Stimulated activated CD8-positive, alpha-beta memory T cell treated with anti-CD3 and anti-CD28 coated beads, Interleukin-4, amount 100 ng/mL, for 48 hours (primary cell): Measurements from ENCODE around the gene NR1H2.
A peak's percentile ranks its signal among the peaks of the same experiment; 100 is the strongest.
"Not testable (repeated sequence)": the region's sequence is repeated elsewhere in the genome, so short reads cannot be mapped to it uniquely, and the experiment has no call there.

Experiments
- DNase-seq: peaks from one replicate; pipeline ENCODE4 v3.0.0-alpha.2; 2020

NR1H2 gene

DNA sequence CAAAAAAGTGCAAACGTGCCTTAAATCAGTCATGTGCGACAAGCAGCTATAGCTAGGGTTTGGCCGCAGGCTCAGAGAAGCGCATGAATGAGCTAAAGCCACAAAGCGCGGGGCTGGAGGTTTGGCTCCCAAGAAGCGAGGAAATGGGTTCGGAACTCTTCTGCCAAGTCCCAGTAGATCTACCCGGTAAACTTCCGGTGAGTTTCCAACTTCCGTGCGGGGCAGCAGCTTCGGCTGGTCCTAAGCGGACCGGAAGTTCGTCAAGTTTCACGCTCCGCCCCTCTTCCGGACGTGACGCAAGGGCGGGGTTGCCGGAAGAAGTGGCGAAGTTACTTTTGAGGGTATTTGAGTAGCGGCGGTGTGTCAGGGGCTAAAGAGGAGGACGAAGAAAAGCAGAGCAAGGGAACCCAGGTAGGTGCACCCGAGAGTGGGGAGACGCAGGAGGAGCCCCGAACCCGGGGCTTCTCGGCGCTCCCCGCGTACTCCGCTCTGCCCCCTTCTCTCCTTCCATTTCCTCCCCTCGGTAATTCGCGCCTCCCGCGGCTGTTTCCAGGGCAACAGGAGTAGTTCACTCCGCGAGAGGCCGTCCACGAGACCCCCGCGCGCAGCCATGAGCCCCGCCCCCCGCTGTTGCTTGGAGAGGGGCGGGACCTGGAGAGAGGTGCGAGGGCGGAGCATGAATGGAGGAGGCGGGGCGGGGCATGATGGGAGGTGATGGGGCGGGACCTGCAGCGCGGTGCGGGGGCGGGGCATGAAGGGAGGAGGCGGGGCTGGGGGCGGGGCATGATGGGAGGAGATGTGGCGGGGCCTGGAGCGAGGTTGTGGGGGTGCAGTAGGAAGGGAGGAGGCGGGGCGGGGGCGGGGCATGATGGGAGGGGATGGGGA is at the start of gene NR1H2:
Gene NR1H2, plus strand, starts transcription at position 292 of the 885 bp plus-strand sequence. CDS start 1,149 bp downstream, outside the sequence.
- peak; percentile 96 for DNase-seq

DNA sequence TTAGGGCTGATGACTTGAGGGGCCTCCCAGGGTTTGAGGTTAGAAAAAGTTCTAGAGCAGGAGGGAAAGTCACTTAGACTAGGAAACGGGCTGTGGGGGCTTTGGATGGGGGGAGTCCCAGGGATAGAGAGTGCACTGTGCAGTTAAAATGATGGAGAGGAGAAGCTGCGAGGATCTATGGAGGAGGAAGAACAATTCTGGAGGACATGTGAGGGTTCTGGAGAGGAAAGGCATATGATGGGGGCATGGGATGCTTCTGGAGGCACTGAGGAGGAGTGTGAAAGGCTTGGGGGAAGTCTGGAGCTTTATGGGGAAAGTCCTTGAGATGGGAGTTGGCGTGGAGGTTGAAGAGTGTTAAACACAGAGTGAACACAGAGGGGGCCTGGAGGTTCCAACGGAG is 49.2 kb upstream of the NR1H2 start:
- DNase-seq = no peak

DNA sequence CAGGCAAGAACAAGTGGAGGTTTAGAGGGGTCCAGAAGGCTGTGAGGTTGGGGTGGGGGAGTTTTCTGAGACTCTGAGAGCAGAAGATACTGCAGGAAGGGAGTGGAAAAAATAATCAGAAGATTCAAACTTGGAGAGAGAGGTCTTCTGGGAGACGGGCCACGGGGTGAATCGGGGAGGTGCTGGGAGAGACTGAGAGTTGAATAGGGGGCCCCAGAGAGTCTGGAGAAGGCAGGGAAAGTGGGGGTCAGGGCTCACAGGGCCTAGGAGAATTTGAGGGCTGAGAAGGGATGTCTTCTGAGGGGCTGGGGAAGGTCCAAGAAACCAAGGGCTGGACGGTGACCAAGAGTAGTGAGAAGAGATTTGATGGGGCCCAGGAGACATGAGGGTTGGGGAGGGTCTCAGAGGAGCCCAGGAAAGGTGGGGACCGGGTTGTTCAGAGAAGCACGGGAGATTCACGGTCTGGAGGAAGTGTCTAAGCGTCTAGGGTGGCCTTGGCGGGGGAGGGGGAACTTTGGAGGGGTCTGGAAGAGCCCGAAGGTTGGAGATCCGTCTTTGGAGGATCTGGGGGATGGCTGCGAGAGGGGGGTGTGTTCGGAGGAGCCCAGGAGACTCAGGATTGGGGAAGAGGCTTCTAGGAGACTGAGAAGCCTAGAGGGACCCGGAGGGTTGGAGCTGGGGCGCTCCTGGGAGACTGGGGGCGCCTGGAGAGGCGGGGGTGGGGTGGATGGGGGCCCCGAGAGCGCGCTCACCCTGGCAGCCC is 48.6 kb upstream of the NR1H2 start:
- no peak for DNase-seq

DNA sequence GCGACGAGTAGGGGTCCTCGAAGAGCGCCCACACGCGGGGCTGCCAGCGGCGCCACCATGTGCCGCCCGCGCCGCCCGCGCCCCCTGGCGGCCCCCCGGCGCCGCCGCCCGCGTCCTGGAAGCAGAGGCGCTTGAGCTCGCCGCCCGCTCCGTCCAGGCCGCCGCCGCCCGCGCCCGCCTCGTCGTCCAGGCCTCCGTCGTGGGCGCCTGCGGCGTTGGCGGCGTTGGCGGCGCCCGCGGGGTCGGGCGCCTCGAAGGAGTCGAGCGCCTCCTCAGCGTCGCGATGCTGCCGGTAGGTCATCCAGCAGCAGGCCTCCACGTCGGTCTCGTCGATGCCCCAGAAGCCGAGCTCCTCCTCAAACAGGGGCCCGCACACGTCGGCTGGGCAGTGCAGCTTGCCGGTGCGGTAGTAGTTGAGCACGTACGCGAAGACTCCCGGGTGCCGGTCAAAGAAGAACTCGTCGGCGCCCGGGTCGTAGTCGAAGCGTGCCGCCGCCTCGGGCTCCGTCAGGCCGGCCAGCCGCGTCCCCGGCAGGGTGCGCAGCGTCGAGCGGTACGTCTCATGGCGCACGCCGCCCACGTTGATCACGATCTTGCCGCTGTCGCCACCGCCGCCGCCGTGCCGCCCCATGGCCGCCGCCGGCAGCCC is 47.9 kb upstream of the NR1H2 start:
- DNase-seq = peak; percentile 63

DNA sequence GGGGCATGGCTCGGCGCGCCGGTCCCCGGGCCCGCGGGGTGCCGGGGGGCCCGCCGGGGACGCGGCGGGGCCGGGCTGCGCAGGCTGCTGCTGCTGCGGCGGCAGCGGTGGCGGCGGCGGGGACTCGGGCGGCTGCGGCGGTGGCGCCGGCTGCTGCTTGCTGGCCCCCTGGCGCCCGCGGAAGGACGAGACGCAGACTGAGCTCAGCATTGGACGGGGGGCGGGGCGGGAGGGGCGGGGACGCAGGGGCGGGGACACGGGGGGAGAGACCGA is 47.4 kb upstream of the NR1H2 start:
- no peak for DNase-seq

DNA sequence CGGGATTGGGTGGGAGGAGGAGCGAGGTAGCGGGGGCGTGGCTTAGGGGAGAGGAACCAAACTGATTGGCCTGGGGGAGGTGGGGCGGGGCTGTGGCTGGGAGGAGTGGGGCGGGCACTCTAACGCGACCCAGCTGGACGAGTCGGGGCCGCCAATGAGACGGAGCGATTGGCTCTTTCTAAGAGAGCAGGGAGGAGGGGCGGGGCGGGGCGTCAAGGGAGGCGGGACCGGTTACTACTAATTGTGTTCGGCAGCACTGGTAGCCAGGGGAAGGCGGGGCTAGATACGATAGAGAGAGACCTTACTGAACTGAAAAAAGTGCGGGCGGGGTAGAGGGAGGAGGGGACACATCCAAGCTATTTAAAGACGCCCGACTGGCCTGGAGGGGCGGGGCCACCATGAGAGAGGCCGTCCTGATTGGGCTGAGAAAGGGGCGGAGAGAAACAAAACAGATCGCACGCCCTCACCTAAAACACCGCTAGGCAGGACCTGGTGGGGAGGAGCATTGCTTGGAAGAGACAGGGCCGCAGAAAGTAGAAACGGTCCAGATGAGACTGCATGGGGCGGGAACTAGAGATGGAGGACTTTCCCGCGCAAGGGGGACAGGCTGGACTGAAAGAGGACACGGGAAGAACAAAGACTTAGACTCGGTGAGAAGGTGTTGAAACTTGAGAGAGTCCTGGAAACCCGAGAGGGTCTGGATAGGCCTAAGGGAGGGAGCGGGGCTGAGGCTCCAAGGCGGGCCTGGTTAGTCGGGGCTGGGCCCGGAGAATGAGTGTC is 46.9 kb upstream of the NR1H2 start, which contains the start of gene KCNC3:
Gene KCNC3, minus strand, starts transcription at position 232 of the 780 bp plus-strand sequence. CDS start 295 bp downstream, outside the sequence.
- peak; percentile 98 for DNase-seq

DNA sequence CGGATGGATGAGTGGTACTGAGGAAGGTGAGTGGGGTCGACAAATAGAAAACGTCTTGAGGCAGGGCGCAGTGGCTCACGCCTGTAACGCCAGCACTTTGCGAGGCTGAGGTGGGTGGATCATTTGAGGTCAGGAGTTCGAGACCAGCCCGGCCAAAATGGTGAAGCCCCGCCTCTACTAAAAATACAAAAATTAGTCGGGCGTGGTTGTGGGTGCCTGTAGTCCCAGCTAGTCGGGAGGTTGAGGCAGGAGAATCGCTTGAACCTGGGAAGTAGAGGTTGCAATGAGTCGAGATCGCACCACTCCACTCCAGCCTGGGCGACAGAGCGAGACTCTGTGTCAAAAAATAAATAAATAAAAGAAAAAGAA is 46.3 kb upstream of the NR1H2 start:
- DNase-seq = not testable (repeated sequence)

DNA sequence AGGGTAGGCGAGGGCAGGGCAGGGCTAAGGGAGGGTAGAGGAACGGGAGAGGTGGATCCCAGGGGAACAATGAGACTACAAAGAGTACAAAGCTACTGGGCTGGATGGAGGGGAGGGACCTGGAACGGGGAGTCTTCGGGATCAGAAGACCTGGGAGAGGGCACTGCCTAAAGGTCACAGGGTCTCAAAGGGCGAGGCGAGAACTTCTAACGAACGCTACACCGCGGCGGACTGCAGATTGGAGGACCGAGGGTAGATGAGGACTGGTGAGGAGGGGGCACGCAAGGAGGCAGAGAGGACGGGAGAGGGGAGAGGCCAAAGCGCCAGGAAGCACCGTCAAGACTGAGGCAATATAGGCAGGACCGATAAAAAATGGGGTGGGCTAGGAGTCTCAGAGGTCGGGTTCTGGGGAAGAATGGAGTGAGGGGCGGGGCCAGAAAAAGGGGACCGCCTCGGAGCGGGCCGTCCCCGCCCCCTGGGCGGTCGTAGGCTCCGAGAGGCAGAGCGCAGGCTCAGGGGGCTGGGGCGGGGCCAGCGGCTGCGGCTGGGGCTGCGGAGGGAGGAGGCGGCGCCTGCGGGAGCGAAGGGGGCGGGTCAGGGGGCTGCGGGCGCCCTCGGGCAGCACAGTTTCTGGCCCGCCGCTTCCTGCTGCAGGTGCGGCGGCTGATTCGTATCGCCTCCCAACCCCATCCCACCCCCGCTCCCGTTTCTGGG is 45.7 kb upstream of the NR1H2 start:
- DNase-seq = peak; percentile 93

DNA sequence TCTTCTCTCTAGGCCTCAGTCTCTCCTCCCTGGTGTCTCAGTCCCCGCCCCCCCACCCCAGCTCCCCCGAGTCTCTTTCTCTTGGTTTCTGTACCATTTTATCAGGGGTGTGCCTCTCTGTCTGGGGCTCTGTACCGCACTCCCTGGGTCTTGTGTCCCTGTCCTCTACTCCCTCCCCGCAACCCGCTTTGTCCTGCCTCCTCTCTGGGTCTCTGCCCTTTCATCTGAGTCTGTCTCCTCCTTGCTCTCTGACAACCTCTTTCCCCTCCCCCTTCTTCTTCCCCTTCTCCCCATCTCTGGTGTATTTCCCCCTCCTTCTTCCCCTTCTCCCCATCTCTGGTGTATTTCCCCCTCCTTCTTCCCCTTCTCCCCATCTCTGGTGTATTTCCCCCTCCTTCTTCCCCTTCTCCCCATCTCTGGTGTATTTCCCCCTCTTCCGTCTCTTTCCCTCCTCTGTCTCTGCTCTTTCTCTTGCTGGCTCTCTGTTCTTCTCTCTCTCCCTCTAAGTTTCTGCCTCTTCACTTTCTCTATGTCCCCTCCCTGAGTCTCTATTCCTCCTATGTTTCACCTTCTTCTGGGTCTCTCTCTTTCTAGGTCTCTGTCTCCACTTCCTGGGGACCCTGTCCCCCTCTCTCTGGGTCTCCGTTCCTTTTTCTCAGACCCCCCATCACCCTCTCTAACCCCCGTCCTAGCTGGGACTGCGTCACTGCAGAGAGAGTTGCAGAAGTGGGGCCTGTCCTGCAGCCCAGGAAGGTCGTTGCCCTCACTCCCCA is 44.9 kb upstream of the NR1H2 start:
- DNase-seq = peak; percentile 55

DNA sequence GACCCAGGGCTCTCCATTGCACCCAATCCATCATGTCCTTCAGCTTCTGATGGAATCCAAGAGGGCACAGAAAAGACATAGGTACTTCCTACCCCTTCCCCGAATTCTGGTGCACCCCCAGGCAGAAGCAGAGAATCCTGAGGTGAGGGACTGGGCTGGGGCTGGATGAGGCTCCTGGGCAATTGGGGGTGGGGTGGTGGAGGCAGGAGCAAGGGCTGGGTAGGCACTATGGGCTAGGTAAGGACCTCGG is 44.3 kb upstream of the NR1H2 start:
- DNase-seq = no peak

DNA sequence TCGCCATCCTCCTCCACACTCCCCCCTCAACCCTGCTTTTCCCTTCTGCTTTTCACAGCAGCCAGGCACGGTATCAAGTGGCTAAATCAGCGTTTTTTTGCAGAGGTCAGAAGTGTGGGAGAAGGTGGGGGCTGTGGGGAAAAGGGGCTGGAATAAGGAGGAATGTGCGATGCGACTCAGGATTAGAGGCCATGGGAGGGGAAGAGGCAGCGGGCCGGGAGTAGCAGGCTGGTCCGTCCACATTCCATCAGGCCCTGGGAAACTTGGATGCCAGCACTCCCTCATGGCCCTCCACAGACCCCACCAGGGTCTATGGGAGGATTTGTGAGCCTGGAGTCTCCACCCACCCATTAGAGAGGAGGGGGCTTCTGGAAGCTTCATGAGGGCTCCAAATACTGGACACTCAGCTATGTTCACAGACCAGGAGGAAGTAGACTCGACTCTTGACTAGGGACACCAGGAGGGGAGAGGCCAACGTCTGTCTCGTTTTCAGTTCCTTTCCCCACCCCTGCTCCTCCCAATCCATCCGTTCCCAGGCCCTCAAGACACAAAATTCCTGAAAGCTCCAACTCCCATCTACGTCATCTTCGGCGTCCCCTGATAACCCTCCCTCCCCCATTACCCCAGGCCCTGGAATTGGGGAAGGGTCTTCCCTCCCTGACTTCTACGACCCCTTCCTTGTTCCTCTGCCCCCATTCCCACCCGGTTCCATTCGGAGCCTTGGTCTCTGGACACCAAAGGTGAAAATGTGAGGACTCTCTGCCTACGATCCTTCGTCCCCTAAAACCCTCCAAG is 43.8 kb upstream of the NR1H2 start:
- DNase-seq = no peak

DNA sequence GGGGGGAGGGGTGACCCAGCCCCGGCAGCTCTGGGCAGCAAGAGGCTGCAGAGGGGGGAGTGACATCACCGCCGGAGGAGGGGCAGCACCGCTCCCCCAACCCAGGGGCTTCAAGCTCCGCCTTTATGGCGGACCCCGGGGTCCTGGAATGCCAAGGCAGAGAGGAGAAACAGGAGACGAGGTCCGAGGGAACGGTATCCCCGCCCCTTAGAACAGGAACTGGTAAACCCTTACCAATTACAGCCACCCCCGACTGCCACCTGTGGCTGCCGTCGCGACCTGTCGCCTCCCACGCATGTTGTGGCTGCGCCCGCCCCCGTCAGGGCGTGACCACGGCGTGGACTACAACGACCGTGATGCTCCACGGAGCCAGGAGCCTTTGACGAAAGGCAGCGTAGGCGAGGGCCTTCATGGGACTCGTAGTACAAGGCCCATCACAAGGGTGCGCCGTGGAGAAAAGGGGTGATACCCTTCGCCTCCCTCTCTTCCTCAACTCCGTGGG is 43.0 kb upstream of the NR1H2 start:
- peak; percentile 98 for DNase-seq

DNA sequence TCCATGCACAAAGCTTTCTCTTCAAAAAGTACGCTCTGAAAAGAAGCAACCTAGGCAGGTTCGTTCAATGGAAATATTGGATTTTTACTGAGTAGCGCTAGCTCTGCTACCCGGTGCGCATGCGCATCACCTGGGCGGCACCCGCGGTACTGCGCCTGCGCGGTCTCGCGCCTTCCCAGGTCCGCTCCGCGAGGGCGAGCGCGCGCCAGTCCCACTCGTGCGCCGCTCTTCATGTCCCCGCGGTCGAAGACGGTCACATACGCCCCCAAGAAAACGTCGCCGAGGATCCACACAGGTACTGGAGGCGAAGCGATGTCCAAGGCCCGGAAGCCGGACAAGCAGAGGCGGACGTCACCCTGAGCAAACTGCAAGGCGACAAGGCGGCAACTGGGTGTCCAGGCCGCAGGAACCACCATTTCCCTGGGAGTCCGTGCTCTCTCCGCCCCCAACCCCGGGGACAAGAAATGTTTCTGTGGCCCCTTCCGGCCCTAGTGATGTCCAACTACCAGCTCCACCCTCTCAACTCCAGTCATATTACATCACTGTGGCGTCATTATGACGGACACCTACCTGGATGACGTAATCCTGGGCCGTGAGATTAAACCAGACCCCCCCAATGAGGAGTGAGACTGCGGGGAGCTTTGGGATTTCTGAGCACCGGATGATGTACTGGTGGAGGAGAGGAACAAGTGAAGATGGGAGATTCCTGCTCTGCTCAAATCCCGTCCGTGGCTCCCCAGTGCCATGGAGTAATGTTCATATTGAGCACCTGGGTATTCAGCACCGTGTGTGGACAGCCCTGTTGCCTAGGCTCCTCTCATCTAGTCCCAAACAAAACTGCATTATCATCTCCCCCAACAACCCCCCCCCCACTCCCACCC is 42.3 kb upstream of the NR1H2 start:
- peak; percentile 90 for DNase-seq

DNA sequence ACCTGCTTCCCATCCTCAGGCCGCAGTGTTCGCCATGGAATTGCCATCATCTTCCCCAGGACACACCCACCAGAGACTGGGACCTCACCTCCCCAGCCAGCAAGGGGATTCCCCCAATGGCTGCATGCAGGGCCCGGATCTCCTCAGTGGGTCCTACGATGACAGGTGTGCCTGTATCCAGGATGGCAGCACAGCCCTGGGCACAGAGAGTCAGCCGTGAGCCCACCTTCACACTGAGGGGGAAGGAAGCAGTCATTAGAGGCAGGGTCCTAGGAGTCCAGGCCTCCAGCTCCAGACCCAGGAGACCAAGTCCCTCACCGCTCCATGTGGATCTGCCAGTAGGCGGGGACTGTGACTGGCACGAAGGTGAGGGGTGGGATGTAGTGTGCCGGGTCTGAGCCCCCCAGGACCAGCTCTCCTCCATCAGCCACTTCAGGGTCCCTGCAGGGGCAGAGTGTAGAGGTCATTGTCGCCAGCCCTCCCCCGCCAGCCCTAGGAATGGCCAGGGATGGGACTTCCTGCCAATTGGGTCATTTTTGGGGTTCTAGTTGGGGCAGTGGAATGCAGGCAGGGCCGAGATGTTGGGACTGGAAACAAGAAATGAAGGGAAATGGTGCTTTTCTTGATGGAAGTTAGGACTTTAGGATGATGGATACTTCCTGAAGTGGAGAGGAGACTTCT is 41.4 kb upstream of the NR1H2 start:
- no peak for DNase-seq

DNA sequence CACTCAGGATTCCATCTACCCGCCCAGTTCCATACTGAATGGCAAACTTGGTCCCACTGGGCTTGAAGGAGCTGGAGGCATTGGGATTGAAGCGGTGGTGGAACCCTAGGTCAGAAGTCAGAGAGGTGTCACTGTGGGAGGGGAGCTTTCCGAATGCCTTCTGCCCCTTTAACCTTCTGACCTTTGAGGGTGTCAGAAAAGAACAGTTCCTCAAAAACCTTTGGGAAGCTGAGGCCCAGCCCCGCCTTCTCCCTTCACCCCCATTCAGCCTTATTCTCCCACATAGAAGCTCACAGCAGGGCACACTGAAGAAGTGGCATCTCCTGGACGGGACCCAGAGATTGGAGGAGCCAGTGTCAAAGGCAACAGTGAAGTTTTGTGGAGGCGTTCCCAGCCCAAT is 39.2 kb upstream of the NR1H2 start:
- DNase-seq = not testable (repeated sequence)

DNA sequence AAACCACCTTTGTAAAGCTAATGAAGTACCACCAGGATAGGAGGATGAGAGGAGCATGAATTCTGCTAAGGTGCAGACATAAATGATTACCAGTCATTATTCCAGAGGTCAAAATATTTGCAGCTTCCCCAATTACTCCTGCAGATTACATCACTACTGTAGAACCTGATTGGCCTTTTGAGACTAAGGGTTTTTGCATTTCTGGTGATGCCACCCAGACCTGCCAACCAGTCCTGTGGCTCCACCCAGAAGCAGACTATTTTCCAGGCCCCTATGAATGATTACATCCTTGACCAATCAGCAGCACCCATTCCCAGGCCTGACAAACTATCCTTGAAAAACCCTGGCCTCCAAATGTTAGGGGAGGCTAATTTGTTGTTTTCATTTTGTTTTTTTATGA is 35.9 kb upstream of the NR1H2 start:
- DNase-seq = no peak

DNA sequence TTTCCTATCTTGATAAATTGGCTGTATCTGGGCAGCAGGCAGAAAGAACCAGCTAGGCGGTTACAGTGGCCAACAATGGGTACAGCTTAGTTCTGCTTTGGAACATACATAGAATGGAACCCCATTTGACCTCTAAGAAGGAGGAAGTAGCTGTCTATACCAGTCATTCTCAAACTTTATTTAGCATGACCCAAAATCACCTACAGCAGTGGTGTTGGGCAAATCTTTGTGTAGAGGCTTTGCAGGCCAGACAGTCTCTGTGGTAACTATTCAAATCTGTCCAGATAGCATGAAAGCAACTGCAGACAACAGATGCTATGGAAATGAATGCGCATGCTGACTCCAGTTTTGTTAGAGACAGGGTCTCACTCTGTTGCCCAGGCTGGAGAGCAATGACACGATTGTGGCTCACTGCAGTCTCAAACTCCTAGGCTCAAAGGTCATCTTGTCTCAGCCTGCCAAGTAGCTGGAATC is 35.1 kb upstream of the NR1H2 start:
- no peak for DNase-seq

DNA sequence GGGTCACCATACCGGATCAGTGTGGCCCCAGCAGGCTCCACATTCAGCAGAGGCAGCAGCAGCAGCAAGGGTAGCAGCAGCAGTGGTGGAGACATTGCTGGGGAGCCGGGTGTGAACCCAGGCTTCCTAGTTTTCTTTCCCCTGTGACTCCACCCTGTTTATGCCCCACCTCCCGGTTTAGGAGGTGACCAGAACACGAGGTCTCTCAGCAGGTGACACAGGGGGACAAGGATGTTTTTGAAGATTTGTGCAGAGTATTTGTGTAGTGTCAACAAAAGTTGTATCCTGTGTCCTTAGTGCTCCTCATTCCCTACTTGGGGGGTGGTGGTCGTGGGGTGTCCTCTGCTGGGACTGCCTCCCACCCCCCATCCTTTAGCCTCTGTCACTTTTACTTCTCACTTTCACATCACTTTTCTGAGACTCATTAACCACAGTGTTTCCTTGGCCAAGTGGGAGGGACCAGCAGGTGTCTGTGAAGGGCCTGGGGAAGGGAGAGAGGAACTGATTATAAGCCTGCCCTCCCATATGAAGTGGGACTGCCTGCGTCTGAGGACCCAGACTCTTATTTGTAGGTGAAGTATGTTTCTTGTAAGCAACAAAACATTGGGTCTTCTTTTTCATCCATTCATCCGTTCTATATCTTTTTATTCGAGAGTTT is 31.5 kb upstream of the NR1H2 start:
- DNase-seq = no peak
